Measurements from ENCODE around the gene DDO.
"Not testable (repeated sequence)": the region's sequence is repeated elsewhere in the genome, so short reads cannot be mapped to it uniquely, and the experiment has no call there.

The DDO gene

DNA sequence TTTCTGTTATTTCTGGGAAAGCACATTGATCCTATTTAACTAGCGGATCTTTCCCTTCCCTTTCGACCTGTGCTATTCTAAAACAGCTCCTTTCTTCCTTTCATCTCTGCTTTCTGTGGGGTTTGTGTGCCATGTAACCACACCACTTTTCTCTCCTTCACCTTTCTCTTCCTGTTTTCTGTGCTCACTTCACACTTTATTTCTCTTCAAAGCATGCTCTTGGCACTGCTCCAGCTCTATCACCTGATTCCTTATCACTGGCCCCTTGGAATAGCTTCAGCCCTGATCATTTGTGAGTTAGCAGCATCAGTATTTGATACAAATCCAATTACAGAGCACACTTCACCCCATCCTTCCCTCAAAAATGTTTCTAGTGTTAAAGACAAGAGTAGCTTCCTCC, 49.1 kb downstream of the DDO start:
- no peak for DNase-seq

DNA sequence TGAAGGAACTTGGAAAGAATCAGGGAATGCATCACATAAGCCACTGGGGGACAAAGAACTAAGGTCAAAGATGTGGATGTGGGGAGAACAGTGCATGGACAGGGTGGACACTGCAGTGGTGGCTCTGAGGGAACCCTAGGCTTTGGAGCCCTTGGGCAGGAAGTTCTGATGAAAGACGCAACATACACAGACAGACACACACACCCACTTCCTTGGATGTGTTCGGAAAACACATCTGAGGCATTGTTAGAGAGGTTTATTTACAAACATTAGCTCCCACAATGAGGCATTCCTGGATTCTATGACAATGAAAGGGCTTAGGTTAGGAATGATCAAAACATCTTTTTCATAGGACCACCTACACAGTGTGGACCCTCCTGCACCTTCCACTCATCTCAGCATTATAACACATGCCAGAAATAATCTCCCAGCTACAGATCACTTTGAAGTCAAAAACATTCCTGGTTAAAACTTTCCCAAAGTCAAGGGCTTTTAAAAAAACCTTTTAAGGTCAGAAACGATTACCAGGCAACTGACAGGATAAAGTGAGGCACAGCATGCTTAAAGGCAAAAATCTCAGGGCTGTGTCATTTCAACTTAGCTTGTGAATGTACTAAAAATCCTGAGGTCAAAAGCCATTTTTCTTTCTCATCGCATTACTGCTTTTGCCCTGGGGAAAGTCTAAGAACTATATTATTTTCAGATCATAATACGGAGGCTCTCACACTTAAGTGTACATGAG, 50.8 kb downstream of the DDO start:
- no peak for DNase-seq

DNA sequence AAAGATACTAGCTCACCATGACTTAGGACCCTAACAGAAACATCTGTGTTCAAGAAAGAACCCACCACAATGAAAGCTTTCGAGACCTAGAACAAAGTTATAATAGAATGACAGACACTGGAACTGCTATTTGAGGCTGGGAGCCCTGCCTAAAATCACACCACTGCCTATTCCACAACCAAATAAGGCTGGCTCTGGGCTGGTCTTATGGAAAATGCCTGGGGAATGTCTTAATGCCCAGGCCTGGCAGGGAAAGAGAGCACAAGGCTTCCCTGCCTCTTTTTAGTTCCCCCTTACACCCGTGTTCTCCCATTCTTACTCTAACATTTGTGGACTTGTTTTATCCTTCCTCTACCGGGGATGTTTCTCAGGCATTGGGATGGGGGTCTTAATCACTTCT, 51.6 kb downstream of the DDO start:
- no peak for DNase-seq

DNA sequence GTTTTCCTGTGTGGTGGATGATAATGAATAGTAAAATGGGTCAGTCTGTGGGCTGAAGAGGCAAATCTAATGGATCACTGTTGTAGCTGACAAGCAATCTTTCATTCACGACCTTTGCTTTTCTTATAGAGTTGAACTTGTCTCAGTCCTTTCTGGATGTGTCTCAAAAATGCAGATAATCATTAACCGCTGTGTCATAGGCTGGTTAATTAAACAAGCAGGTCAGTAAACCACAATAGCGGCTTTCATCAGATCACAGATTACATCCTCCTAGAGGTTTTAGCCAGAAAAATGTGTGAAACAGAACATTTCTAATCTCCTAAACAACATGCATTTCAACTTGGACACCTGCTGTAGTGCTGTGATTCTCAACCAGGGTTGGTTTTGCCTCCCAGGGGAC, 54.7 kb downstream of the DDO start:
- DNase-seq = no peak

DNA sequence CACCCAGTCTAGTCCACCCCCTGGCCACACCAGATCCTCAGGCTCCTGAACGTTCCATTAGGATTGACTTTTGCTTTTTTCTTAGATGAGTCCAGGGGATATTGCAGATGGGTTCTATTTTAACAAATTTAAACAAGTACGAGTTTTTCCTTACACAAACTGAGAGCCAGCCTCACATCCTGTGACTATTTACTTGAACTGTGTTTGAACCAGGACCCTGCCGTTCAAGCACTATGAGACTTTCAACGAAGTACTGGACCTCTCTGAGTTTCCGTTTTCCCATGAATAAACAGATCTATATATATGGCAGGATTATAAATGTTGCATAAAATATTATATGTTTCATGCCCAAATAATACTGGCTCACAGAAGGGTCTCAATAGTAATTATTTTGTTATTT, 55.8 kb downstream of the DDO start:
- DNase-seq = no peak

DNA sequence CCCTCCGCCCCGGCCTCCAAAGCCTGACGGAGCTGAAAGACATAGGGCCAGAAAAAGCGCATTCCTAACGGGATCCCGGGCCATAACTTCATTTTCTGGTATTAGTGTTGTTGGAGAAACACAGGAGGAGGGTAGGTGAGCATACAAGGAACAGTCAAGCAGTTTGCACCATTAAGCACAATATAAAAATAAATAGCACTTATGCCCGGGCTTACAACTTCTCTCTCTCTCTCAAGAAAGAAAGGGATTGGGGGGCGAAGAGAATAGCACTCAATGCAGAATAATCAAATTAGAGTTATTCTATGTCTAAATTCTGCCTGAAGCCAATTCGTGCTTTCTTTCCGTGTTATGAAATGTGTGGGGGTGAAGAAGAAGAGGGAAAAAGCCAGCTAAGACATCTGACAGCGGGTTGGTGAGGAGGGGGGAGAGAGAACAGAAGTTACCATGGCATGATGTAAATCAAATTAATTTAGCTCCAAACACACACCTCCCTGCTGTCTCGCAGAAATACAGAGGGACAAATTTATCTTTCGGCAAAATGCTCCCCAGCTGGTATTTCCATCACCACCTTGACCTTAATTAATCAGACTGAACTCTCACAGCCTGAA, 56.7 kb downstream of the DDO start:
- no peak for DNase-seq

DNA sequence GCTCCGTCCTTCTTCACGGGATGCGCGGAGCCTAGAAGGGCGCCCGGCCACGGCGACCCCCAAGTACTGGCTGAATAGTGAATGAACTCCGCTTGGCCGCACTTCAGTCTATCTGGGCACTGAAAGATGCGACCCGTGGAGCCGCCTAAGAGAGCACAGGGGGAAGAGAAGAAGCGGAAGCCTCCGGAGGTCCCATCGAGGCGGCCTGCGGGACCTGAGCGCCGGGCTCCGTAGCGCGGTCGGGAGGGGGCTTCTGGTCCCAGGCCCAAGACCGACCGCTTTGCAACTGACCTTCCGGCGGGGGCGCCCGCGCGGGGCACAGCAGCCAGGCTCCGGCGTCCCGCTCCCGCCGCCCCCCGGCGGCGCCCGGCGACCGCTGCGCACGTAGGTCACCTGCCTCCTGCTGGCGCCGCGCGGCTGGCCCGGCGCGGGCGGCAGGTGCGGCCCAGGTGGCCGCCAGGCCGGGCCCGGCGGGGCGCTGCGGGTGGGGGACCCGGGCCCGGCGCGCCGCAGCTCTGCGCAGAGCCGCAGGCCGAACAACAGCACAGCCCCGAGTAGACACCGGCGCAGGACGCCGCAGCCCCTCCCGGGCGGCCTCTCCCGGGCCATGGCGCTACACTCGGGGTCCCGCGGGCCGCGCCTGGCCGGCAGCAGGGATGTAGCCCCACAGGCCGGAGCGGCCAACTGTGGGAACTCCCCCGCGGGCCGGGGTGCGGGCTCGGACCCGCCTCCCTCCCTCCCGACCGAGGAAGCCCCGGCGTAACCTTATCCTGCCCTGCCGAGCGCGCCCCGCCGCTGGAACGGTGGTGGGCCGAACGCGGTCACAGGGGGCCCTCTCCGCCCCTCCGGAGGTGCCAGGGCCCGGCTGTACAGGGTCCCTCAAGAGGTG, 57.5 kb downstream of the DDO start, which contains the start of gene METTL24:
Gene METTL24, minus strand, starts transcription at position 686 of the 889 bp plus-strand sequence. Its CDS starts 77 bp downstream, at position 609.
- no peak for DNase-seq

DNA sequence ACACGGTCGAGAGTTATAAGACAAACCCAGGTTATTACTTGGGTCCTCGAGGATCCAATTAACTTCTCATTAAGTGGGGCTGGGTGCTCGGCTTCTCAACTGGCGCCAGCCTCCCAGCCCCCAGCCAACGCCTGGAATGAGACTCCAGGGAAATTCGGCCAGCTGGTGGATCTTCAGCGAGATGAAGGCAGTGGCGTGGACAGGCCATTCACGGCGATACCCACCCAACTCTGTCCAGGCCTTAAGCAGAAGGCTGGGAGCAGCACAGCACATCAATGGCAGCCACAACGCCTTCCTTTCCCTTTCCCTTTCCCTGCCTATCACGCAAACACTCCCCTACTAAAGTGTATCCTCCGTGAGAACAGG, 58.1 kb downstream of the DDO start:
- DNase-seq = no peak

DNA sequence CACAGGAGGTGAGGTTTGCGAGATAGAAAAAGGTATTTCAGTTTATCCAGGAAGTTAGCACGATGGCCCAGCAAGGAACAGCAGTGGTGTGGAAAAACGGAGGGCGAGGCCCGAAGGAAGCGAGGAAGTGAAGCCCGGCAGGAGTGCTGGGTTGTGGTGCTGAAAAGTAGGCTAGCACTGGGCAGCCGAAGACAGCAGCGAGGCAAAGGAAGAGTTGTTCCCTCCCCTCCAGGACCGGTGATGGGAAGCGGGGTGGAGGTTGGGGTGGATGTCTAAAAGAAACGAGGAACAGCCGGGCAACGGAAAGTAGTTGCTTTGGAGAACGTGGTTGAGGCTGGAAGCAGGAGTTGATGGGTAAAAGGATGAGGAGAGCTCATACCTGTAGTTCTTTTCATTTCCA, 58.6 kb downstream of the DDO start:
- DNase-seq = no peak

DNA sequence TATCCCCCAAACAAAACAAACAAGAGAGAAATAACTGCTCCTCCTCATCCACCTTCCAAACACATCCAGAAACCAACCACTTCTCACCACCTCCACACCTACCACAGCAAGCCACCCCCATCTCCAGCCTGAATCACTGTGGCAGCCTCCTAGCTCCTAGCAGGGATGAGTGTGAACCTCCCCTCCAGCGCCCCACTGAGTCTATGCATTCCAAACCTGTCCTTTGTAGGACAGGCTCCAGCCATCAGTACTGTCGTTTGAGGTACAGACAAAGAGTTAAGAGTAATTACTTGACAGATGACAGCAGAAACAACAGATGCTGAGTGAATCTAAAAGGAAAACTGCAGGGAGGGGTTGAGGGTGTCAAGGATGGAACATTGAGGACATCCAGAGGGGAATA, 59.6 kb downstream of the DDO start:
- DNase-seq = no peak

DNA sequence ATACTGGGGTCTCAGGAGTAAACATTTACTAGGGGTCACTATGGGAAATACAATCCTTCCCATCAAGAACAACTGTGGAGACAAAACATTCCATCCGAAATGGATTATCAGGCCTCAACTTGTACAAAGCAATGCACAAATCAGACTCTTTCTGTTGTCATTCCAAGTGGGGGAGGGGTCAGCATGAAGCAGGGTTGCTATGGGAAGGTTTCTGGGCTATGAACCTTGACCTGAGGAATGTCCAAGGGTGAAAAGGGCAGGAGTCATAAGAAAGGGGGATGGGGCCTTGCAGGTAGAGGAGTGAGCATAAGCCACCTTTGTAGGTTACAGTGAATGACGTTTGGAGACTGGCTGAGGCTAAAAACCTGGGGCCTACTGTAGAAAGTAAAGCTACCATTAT, 60.4 kb downstream of the DDO start:
- DNase-seq = no peak

DNA sequence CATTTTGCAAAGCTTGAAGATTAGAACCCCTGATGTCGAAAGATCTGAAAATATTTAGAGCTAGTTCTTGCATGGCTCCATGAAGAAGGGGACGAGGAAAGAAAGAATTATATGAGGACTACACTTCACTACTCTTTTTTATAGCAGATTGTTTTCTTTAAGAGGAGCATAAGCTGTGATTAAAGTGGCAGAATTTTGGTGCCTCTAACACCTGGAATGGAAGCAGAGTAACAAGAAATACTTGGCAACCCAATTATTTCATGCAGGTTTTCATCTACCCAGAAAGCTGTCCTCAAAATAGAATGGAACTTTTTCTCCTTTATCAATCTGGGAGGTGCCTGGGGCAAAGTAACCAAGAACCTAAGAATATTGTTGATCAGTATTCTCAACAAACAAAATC, 61.2 kb downstream of the DDO start:
- DNase-seq = no peak

DNA sequence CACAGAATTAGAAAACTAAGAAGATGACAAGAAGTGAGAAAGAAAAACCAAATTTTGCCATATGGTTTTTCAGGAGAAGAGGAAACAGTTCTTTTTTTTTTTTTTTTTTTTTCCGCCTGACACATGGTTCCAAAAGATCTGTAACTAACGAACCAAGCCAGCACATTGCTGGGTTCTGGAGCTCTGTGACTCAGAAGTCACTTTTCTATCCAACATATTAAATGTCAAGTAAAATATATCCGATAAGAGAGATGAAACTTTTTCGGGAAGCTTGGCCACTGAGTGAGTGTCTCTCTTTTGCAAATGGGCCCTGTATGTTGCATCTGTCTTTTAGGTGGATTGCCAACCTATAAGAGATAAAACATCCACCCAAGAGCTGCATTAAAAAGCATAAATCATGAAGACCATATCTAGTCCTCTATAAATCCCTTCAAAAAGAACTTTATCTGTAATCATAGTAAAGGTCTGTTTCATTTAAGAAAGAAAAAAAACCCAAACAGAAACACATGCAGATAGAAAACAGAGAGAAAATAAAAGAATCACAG, 61.8 kb downstream of the DDO start:
- no peak for DNase-seq

DNA sequence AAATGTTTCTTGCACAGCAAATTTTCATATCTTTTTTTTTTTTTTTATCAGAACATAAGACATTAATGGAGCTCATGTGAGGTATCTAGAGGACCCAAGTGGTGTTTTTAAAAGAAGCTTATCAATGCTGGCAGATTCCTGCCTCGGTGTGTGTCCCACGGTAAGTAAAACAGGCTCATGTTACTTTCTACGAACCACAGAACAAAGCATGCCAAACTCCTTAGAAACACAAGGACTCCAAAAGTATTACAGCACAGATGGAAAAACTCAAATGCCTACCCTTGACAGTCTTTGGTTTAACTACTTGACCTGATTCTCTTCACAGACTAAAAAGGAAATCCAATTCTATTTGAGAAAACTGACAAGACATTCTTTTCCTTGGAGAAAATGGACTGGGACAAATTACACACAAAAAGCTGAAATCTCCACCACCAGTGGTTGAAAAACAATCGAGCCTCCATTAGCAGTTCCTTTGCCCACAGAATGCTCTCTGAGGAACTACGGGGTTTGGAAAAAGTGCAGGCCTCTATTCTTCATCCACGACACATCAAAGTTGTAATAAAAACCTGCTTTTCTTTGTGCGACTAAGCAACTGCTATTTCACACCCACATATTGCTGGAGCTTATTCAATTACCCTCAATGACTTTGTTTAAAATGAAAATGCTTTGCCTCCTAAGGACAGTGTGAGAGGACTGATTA, 62.7 kb downstream of the DDO start:
- DNase-seq = no peak

DNA sequence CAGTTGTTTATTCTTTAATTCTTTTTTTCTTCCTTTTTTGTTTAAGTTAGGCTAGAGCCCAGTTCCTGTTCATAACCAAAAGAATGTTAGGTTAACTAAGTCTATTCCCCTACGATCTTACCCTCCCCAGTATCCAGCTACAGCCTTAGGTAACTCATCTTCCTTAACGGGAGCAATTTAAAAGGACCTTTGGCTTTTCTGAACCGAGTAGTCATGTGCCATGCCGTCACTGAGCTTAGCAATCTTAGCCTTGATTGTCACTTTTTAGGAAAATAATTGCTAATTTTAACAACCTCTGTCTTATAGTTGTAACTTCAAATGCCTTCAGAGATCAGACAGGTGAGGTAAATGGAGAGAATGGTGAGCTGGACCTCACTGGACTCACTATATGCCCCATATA, 63.4 kb downstream of the DDO start:
- DNase-seq = no peak

DNA sequence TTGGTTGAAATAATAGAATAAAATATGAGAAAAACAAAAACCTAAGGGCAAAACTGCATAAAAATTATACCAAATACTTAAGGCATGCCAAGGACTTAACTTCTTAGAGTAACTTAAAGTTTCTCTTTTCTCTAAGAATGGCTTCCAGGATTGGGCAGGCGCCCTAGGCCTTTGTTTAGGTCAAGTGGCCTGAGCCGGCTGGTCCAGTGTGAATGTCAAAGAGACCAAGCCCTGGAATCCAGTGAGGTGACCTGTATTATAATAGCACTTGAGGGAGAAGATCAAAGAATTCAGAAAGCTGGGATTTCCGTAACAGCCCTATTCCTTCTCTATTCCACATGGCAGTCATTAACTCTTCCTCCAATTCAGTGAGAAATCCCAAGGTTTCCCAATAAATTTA, 63.8 kb downstream of the DDO start:
- DNase-seq = no peak

DNA sequence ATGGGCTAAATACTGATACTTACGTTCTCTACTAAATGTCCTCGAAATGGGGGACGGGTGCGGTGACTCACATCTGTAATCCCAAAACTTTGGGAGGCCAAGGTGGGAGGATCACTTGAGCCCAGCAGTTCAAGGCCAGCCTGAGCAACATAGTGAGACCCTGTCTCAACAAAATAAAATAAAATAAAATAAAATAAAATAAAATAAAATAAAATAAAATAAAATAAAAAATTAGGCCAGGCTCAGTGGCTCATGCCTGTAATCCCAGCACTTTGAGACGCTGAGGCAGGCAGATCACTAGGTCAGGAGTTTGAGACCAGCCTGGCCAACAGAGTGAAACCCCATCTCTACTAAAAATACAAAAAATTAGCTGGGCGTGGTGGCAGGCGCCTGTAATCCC, 64.8 kb downstream of the DDO start:
- DNase-seq = not testable (repeated sequence)

DNA sequence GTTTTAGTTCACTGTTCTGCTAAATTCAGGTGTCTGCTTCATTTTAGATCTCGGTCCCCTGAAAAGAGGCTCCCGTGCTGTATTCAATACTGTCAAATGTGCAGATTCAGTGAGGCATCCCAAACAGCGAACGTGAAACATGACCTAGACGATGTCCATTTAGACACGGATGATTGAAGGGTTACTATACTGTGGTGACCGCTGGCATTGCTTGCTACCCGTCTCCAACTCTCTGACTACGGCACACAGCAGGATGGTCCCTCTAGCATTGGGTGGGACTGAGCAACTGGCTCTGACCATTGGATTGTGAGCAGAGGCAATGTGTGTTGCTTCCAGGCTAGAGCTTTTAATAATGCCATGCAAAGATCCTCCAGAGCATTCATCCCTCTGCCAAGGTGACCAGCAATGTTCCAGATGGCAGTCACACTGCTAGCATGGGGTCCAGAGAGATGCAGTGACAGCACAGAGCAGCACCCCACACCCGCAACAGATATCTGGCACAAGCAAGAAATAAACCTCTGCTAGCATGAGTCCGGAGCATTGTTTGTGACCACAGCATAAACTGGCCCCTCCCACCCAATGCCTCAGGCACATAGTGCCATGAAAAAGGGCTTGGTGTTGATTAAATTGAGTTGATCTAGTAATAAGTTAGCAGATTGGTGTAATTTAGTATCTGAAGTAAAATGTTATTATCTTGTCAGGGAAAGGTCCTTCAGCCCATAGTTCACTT, 66.2 kb downstream of the DDO start:
- DNase-seq = no peak

DNA sequence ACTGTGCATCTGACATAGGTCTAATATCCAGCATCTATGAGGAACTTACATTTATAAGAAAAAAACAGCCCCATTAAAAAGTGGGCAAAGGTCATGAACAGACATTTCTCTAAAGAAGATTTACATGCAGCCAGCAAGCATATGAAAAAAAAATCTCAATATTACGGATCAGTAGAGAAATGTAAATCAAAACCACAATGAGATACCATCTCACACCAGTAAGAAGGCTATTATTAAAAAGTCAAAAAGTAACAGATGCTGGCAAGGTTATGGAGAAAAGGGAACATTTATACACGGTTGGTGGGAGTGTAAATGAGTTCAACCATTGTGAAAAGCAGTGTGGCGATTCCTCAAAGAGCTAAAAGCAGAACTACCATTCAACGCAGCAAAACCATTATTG, 70.3 kb downstream of the DDO start:
- no peak for DNase-seq

DNA sequence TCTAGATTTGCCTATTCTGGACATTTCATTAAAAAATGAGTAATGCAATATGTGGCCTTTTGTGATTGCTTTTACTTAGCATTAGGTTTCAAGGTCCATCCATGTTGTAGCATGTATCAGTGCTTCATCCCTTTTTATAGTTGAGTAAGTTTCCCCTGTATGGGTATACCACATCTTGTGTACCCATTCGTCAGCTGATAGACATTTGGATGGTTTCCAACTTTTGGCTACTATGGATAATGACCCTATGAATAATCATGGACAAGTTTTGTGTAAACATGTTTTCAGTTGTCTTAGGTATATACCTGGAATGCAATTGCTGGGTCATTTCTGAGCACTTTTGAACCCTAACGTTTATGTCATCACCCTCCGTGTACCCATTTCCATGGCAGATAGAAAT, 72.6 kb downstream of the DDO start:
- no peak for DNase-seq

All from T1000 (cell line).